ENCODE measurements around the gene CADM2. TPM values are rescaled to one million over a fixed set of nuclear protein-coding genes. Genes with fewer than 3 reads are reported as not detected.

CADM2 gene
- polyA plus RNA-seq, 1 donor from 2014 or later = 4.5 TPM

- no peaks in the 10 kb centered on the region for H3K79me2 ChIP-seq (replicated peaks; ENCODE audit: insufficient read depth, low read length)
- H3K9me3 ChIP-seq (ENCODE audit: low read length) = no peaks in the 10 kb centered on the region
- H3K9ac ChIP-seq (ENCODE audit: low read length) = no peak overlapping the region
- H3K27ac ChIP-seq (ENCODE audit: low read length) = no peak overlapping the region
- no peaks in the 10 kb centered on the region for H3F3A ChIP-seq (ENCODE audit: insufficient read depth, low read length, poor library complexity, severe bottlenecking)
- H3K9me2 ChIP-seq (ENCODE audit: insufficient read depth, low read length) = no peaks in the 10 kb centered on the region
- no peaks in the 10 kb centered on the region for H3K27me3 ChIP-seq (ENCODE audit: insufficient read depth, low read depth, low read length)
- TF ChIP-seq SMC3 (conservative IDR thresholded peaks at IDR 0.05; ENCODE audit: poor library complexity) = no peak
- H3K4me2 ChIP-seq (ENCODE audit: low read length) = no peak overlapping the region
- H3K36me3 ChIP-seq (ENCODE audit: insufficient read depth, low read length) = no peaks in the 10 kb centered on the region
- H3K4me3 ChIP-seq (ENCODE audit: low read length) = no peak overlapping the region
- H2AFZ ChIP-seq (ENCODE audit: low read depth, low read length) = no peak overlapping the region
- no peaks in the 10 kb centered on the region for H4K20me1 ChIP-seq (ENCODE audit: insufficient read depth)
Observed at GRCh38 chr3:85922374-85922773, 963.6 kb downstream of the CADM2 start.

- no peaks in the 10 kb centered on the region for H3K79me2 ChIP-seq (replicated peaks; ENCODE audit: insufficient read depth, low read length)
- H3F3A ChIP-seq (ENCODE audit: insufficient read depth, low read length, poor library complexity, severe bottlenecking) = no peaks in the 10 kb centered on the region
- H3K27me3 ChIP-seq (ENCODE audit: insufficient read depth, low read depth, low read length) = no peaks in the 10 kb centered on the region
- H3K4me2 ChIP-seq (ENCODE audit: low read length) = no peak overlapping the region
- H3K9ac ChIP-seq (ENCODE audit: low read length) = no peak overlapping the region
- no peaks in the 10 kb centered on the region for H4K20me1 ChIP-seq (ENCODE audit: insufficient read depth)
- H3K9me3 ChIP-seq (ENCODE audit: low read length) = no peaks in the 10 kb centered on the region
- H2AFZ ChIP-seq (ENCODE audit: low read depth, low read length) = no peak overlapping the region
- no peak overlapping the region for H3K27ac ChIP-seq (ENCODE audit: low read length)
- H3K4me3 ChIP-seq (ENCODE audit: low read length) = no peak overlapping the region
- no peaks in the 10 kb centered on the region for H3K9me2 ChIP-seq (ENCODE audit: insufficient read depth, low read length)
- H3K36me3 ChIP-seq (ENCODE audit: insufficient read depth, low read length) = no peaks in the 10 kb centered on the region
- no peak for TF ChIP-seq EZH2 (IDR thresholded peaks at IDR 0.05; ENCODE audit: borderline replicate concordance, insufficient read depth, low read length, poor library complexity, severe bottlenecking)
Observed at GRCh38 chr3:85930718-85931117, 971.9 kb downstream of the CADM2 start.

GRCh38 chr3:85933326-85933725, 974.5 kb downstream of the CADM2 start:
- Histone ChIP-seq H3K36me3 (ENCODE audit: insufficient read depth, low read length) (no peaks in the 10 kb centered on the region), H3K4me2 (ENCODE audit: low read length) (no peak overlapping the region), H3K9me3 (ENCODE audit: low read length) (no peaks in the 10 kb centered on the region), H3K79me2 (replicated peaks; ENCODE audit: insufficient read depth, low read length) (no peaks in the 10 kb centered on the region), H3K9ac (ENCODE audit: low read length) (no peak overlapping the region), H3F3A (ENCODE audit: insufficient read depth, low read length, poor library complexity, severe bottlenecking) (no peaks in the 10 kb centered on the region), H3K4me3 (ENCODE audit: low read length) (no peak overlapping the region), H2AFZ (ENCODE audit: low read depth, low read length) (no peak overlapping the region), H4K20me1 (ENCODE audit: insufficient read depth) (no peaks in the 10 kb centered on the region), H3K9me2 (ENCODE audit: insufficient read depth, low read length) (no peaks in the 10 kb centered on the region), H3K27ac (ENCODE audit: low read length) (no peak overlapping the region), H3K27me3 (ENCODE audit: insufficient read depth, low read depth, low read length) (no peaks in the 10 kb centered on the region)
- TF ChIP-seq EP300 (conservative IDR thresholded peaks at IDR 0.05; ENCODE audit: poor library complexity, severe bottlenecking) (no peak), CTCF (IDR thresholded peaks at IDR 0.05; ENCODE audit: poor library complexity, severe bottlenecking) (no peak), MXI1 (conservative IDR thresholded peaks at IDR 0.05; ENCODE audit: poor library complexity, severe bottlenecking) (no peak), POLR2AphosphoS5 (IDR thresholded peaks at IDR 0.05) (no peak), TAF1 (IDR thresholded peaks at IDR 0.05; ENCODE audit: low read depth) (no peak), SMC3 (conservative IDR thresholded peaks at IDR 0.05; ENCODE audit: poor library complexity) (no peak), EZH2 (IDR thresholded peaks at IDR 0.05; ENCODE audit: borderline replicate concordance, insufficient read depth, low read length, poor library complexity, severe bottlenecking) (no peak), RAD21 (conservative IDR thresholded peaks at IDR 0.05) (no peak), REST (IDR thresholded peaks at IDR 0.05; ENCODE audit: borderline replicate concordance) (no peak)

Measured in neural cell (in vitro differentiated cells).